ENCODE data around the gene TMEM250.
A peak's percentile ranks its signal among the peaks of the same experiment; 100 is the strongest.

The TMEM250 gene

GRCh38 chr9:136147038-136147889 is 28.6 kb upstream of the TMEM250 start:
- H3K4me3 ChIP-seq (ENCODE audit: low read depth, low read length) = no peak overlapping the region
- no peak for DNase-seq (ENCODE audit: low read depth)
- TF ChIP-seq CTCF (IDR thresholded peaks at IDR 0.05; ENCODE audit: low read depth, low read length, missing control alignments) = no peak

GRCh38 chr9:136146126-136147037 is 27.7 kb upstream of the TMEM250 start:
- DNase-seq (ENCODE audit: low read depth) = no peak
- TF ChIP-seq CTCF (IDR thresholded peaks at IDR 0.05; ENCODE audit: low read depth, low read length, missing control alignments) = no peak
- H3K4me3 ChIP-seq (ENCODE audit: low read depth, low read length) = no peak overlapping the region

GRCh38 chr9:136145580-136145979 is 26.9 kb upstream of the TMEM250 start:
- H3K4me3 ChIP-seq (ENCODE audit: low read depth, low read length) = no peak overlapping the region
- no peak for TF ChIP-seq CTCF (IDR thresholded peaks at IDR 0.05; ENCODE audit: low read depth, low read length, missing control alignments)
- no peak for DNase-seq (ENCODE audit: low read depth)

GRCh38 chr9:136144450-136144849 is 25.8 kb upstream of the TMEM250 start:
- H3K4me3 ChIP-seq (ENCODE audit: low read depth, low read length) = no peak overlapping the region
- TF ChIP-seq CTCF (IDR thresholded peaks at IDR 0.05; ENCODE audit: low read depth, low read length, missing control alignments) = no peak
- DNase-seq (ENCODE audit: low read depth) = no peak

GRCh38 chr9:136143215-136144001 is 24.7 kb upstream of the TMEM250 start:
- H3K4me3 ChIP-seq (ENCODE audit: low read depth, low read length) = no peak overlapping the region
- no peak for DNase-seq (ENCODE audit: low read depth)

More at GRCh38 chr9:136143215-136144001, 24.7 kb upstream of the TMEM250 start:
- TF ChIP-seq CTCF (IDR thresholded peaks at IDR 0.05; ENCODE audit: low read depth, low read length, missing control alignments) = peak; percentile 35
